ENCODE data around the gene TTC39A.
"Not testable (repeated sequence)": the region's sequence is repeated elsewhere in the genome, so short reads cannot be mapped to it uniquely, and the experiment has no call there.

Gene TTC39A

DNA sequence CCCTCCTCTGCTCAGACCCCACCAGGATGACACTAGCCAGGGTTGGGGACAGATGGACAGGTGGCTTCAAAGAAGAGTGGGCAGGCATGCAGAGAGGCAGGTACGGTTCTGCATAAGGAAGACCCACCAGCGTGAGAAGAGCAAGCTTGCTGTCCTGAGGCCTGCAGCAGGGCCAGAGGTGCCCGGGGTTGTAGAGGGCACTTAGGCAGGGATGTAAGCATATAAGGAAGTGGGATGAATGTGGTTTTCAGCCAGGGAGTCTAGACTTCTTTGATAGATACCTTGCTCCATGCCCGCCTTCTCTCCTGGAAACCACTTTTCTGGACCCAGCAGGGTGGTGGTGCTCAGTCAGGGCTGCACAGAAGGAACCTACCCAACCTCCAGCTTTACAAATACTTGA lies 1.4 kb downstream of the TTC39A start:
- no peak for DNase-seq (ENCODE audit: extremely low read depth, low read depth)
- TF ChIP-seq, protein P1, sequence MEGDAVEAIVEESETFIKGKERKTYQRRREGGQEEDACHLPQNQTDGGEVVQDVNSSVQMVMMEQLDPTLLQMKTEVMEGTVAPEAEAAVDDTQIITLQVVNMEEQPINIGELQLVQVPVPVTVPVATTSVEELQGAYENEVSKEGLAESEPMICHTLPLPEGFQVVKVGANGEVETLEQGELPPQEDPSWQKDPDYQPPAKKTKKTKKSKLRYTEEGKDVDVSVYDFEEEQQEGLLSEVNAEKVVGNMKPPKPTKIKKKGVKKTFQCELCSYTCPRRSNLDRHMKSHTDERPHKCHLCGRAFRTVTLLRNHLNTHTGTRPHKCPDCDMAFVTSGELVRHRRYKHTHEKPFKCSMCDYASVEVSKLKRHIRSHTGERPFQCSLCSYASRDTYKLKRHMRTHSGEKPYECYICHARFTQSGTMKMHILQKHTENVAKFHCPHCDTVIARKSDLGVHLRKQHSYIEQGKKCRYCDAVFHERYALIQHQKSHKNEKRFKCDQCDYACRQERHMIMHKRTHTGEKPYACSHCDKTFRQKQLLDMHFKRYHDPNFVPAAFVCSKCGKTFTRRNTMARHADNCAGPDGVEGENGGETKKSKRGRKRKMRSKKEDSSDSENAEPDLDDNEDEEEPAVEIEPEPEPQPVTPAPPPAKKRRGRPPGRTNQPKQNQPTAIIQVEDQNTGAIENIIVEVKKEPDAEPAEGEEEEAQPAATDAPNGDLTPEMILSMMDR (IDR thresholded peaks at IDR 0.05; ENCODE audit: low read depth, low read length, missing control alignments), result no peak
- H3K4me3 ChIP-seq (replicated peaks; ENCODE audit: low read depth, low read length), result no peak overlapping the region

DNA sequence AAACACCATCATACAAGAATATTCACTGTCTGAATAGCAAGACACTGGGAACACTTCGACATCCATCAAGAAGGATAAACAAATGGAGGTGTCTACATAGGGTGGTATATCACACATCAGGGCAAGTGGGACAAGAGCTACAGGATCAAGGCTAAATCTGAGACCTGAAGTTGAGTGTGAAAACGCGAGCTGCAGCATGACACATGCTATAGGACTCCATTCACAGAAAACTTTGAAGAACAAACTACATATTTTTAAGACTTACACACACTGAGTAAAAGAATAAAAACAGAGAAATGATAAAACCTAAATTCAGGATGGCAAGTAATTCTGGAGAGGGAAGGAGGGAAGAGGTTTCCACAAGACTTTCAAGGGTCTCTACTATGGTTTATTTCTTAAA lies 2.1 kb downstream of the TTC39A start:
- TF ChIP-seq, protein P1 (IDR thresholded peaks at IDR 0.05; ENCODE audit: low read depth, low read length, missing control alignments), result no peak
- DNase-seq (ENCODE audit: extremely low read depth, low read depth), result no peak
- no peak overlapping the region for H3K4me3 ChIP-seq (replicated peaks; ENCODE audit: low read depth, low read length)

DNA sequence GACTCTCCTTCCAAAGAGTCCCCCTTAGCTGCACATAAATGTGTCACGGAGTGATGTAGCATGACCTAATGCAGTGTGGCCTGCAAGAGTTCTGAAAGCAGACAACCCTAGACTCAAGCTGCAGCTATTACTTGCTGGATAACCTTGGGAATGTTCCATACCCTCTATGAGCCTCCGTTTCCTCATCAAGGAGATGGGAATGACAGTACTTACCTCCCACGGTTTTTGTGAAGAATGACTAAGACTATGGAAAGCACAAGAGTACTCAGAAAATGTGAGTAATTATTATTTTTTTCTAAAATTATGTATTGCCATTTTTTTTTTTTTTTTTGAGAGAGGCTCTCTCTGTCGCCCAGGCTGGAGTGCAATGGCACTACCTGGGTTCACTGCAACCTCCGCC lies 3.0 kb downstream of the TTC39A start:
- TF ChIP-seq, protein P1 (IDR thresholded peaks at IDR 0.05; ENCODE audit: low read depth, low read length, missing control alignments), result no peak

DNA sequence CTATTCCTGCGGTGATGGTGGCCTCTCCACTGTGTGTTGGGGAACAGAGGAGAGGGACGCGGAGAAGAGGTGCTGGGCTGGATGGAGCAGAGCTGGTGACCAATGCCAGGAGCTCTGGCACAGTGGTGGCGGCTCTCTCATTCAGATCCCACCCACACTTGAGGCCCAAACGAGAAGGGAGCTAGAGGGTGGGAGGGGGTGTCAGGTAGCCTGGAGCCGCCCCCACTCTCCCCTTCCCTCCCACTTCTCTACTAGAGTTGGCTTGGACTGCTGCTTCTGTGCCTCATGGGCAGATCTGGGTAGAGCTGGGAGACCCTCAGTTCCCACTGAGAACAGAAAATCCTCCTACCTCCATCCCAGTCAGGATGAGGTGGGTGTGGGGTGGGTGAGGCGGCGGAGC lies 3.5 kb downstream of the TTC39A start:
- TF ChIP-seq, protein P1 (IDR thresholded peaks at IDR 0.05; ENCODE audit: low read depth, low read length, missing control alignments), result no peak
- no peak for DNase-seq (ENCODE audit: extremely low read depth, low read depth)
- H3K4me3 ChIP-seq (replicated peaks; ENCODE audit: low read depth, low read length), result no peak overlapping the region

More for the DNA sequence above, 3.0 kb downstream of the TTC39A start:
- no peak for DNase-seq (ENCODE audit: extremely low read depth, low read depth)
- H3K4me3 ChIP-seq (replicated peaks; ENCODE audit: low read depth, low read length), result no peak overlapping the region

DNA sequence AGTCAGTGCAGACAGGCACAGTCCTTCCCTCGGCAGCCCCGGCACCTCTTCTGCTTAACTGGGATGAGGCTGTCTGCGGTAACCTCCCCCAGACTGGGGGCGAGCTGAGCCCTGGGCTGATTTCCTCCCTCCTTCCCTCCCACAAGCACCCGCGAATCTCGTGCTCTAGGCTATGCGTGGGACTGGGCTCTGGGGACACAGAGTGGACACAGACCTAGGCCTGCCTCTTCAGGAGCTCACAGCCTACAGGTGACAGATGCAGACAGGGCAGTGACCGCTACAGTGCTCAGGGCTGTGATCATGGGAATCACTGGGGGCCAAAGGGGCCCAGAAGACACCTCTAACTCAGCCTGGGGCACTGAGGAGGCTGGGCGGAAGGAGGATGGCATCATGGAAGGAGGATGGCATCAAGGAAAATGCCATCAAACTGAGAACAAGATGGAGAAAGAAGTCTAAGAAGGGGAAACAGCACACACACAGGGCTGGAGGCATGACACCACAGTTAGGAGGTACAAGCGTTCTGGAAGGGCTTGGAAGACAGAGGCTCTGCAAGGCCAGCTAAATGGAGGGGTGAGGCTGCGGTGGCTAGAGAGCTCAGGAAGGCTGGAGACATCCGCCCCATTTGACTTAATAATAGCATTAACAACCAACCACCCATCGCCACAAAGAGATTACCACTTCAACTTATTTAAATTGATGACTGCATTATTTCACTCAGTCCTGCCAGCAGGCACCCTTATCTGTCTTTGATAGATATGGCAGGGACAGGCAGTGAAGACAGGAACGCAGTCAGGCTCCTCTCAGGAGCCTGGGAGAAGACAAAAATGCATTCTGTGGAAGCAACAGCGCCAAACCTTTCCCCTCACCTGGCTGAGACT lies 4.2 kb downstream of the TTC39A start:
- no peak overlapping the region for H3K4me3 ChIP-seq (replicated peaks; ENCODE audit: low read depth, low read length)
- TF ChIP-seq, protein P1 (IDR thresholded peaks at IDR 0.05; ENCODE audit: low read depth, low read length, missing control alignments), result no peak
- no peak for DNase-seq (ENCODE audit: extremely low read depth, low read depth)

DNA sequence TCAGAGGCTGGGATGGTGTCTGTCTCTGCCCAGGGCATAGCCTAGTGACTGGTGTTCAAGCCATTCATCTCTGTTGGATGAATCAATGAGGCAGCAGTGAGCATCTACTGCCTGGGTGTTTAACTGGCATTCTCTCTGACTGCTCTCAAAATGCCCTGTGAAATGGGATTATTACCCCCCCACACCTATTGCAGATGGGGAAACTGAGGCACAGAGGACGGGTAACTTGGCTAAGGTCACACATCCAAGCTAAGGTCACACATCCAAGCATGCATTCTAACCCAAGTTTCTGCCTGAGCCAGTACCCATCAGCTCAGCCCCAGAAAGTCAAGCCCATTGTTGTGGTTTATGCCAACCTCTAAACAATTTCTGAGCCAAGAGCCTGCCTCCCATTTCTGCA lies 5.0 kb downstream of the TTC39A start:
- TF ChIP-seq, protein P1 (IDR thresholded peaks at IDR 0.05; ENCODE audit: low read depth, low read length, missing control alignments), result no peak
- no peak overlapping the region for H3K4me3 ChIP-seq (replicated peaks; ENCODE audit: low read depth, low read length)
- DNase-seq (ENCODE audit: extremely low read depth, low read depth), result no peak

DNA sequence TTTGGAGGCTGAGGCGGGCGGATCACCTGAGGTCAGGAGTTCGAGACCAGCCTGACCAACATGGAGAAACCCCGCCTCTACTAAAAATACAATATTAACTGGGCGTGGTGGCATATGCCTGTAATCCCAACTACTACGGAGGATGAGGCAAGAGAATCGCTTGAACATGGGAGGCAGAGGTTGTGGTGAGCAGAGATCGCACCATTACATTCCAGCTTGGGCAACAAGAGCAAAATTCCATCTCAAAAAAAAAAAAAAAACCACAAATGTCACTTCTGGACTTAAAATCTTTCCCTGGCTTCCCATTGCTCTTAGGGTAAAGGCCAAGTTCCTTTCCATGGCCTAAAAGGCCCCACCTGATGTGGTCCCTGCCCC lies 5.4 kb downstream of the TTC39A start:
- not testable (repeated sequence) for DNase-seq (ENCODE audit: extremely low read depth, low read depth); H3K4me3 ChIP-seq (replicated peaks; ENCODE audit: low read depth, low read length)
